H1 (cell line): ENCODE measurements around the gene ZNF74. TPM values are rescaled to one million over a fixed set of nuclear protein-coding genes. Genes with fewer than 3 reads are reported as not detected.

Source experiments
- CTCF ChIA-PET: fragments of 300-600 bp; sonication (Branson Sonifier 250); formaldehyde crosslinking; loops from one replicate; lab custom pipeline; 2021; ENCODE audit not compliant: partially characterized antibody; lab: Charles Lee
- POLR2A ChIA-PET: fragments of 300-600 bp; sonication (Branson Sonifier 250); formaldehyde crosslinking; loops from one replicate; lab custom pipeline; 2021; ENCODE audit warnings: inconsistent platforms; ENCODE audit not compliant: partially characterized antibody; lab: Charles Lee
- DNase-seq, 2 experiments: peaks; one replicate each; pipeline versions ENCODE4 v3.0.0 to v3.0.0-alpha.2; 2010 to 2022; ENCODE audit warnings: low spot score in 2 of 2, low read depth in 1 of 2, mixed read lengths in 1 of 2
- FAIRE-seq: peaks from 2 replicates; lab custom pipeline; 2011; peaks lifted over from hg19 to GRCh38; lab: Jason Lieb, UNC
- H2AFZ ChIP-seq: 2 replicates; pipeline ENCODE4 v1.8.1; 2012; ENCODE audit warnings: low read length, inconsistent platforms
- H2AK5ac ChIP-seq: 2 replicates; pipeline ENCODE4 v1.6.1; 2013; ENCODE audit warnings: low read depth, low read length
- H2BK120ac ChIP-seq: replicated peaks from 2 replicates; pipeline ENCODE3; 2013; ENCODE audit warnings: low read depth, low read length, inconsistent platforms
- H2BK12ac ChIP-seq: 2 replicates; pipeline ENCODE4 v1.6.1; 2013; ENCODE audit warnings: low read depth, low read length
- H2BK15ac ChIP-seq: 2 replicates; pipeline ENCODE4 v1.6.1; 2013; ENCODE audit warnings: low read length
- H2BK20ac ChIP-seq: 2 replicates; pipeline ENCODE4 v1.6.1; 2013; ENCODE audit warnings: low read length
- H2BK5ac ChIP-seq: 2 replicates; pipeline ENCODE4 v1.6.1; 2013; ENCODE audit warnings: low read depth, low read length
- H3K14ac ChIP-seq: 2 replicates; pipeline ENCODE4 v1.6.1; 2013; ENCODE audit warnings: inconsistent platforms; ENCODE audit not compliant: insufficient read length
- H3K18ac ChIP-seq: 2 replicates; pipeline ENCODE4 v1.6.1; 2013; ENCODE audit warnings: low read length; ENCODE audit errors: extremely low read depth
- H3K23ac ChIP-seq: 2 replicates; pipeline ENCODE4 v1.6.1; 2013; ENCODE audit warnings: inconsistent platforms; ENCODE audit not compliant: insufficient read length
- H3K23me2 ChIP-seq: 2 replicates; pipeline ENCODE4 v1.6.1; 2013; ENCODE audit warnings: low read depth, low read length
- H3K27ac ChIP-seq: 2 replicates; pipeline ENCODE4 v1.6.1; 2011; ENCODE audit warnings: low read depth, low read length, inconsistent platforms
- H3K27me3 ChIP-seq, 4 experiments: replicated peaks in 1 of 4; 1 replicate in 1 of 4; 2 replicates in 3 of 4; pipeline versions ENCODE4 v1.6.1 to v1.8.1; 2011 to 2013; ENCODE audit warnings: low read length in 3 of 4, mild to moderate bottlenecking in 3 of 4, inconsistent platforms in 2 of 4, mixed read lengths in 2 of 4, moderate library complexity in 1 of 4; ENCODE audit not compliant: control insufficient read depth in 3 of 4, insufficient read depth in 3 of 4; ENCODE audit errors: extremely low read depth in 1 of 4
- H3K36me3 ChIP-seq, 4 experiments: 2 replicates each; pipeline versions ENCODE4 v1.6.1 to v1.8.1; 2011 to 2013; ENCODE audit warnings: mild to moderate bottlenecking in 4 of 4, low read length in 3 of 4, moderate library complexity in 2 of 4, control low read depth in 1 of 4, inconsistent platforms in 1 of 4; ENCODE audit not compliant: insufficient read depth in 4 of 4, control insufficient read depth in 2 of 4
- H3K4ac ChIP-seq: replicated peaks from 2 replicates; pipeline ENCODE3; 2013; ENCODE audit warnings: low read length, low read depth, mixed read lengths, inconsistent platforms; ENCODE audit not compliant: insufficient read length
- H3K4me1 ChIP-seq, 4 experiments: replicated peaks in 1 of 4; 1 replicate in 1 of 4; 2 replicates in 3 of 4; pipeline versions ENCODE4 v1.6.1 to v1.8.1; 2011 to 2013; ENCODE audit warnings: low read length in 3 of 4, inconsistent platforms in 2 of 4, mixed read lengths in 1 of 4; ENCODE audit not compliant: insufficient read depth in 4 of 4, control insufficient read depth in 3 of 4
- H3K4me2 ChIP-seq, 2 experiments: 2 replicates each; pipeline versions ENCODE4 v1.6.1 to v1.8.1; 2011 to 2013; ENCODE audit warnings: low read depth in 2 of 2, low read length in 2 of 2, control low read depth in 1 of 2, inconsistent platforms in 1 of 2, mild to moderate bottlenecking in 1 of 2; ENCODE audit not compliant: insufficient read depth in 1 of 2
- H3K4me3 ChIP-seq, 4 experiments: fragments of 200-600, 300-600 bp in 1 of 4; sonication (generic), shearing (Covaris generic), sonication (Bioruptor Twin) in 1 of 4; 2 replicates each; pipeline versions ENCODE4 v1.5.1 to v1.8.1; 2011 to 2016; ENCODE audit warnings: low read length in 4 of 4, low read depth in 3 of 4, control low read depth in 2 of 4, inconsistent platforms in 2 of 4, mild to moderate bottlenecking in 2 of 4, mixed read lengths in 1 of 4, moderate library complexity in 1 of 4; ENCODE audit not compliant: insufficient read depth in 2 of 4; ENCODE audit errors: extremely low read depth in 1 of 4
- H3K56ac ChIP-seq: replicated peaks from 2 replicates; pipeline ENCODE3; 2013; ENCODE audit warnings: low read depth, mild to moderate bottlenecking, mixed read lengths, low read length, inconsistent platforms; ENCODE audit not compliant: insufficient read length
- H3K79me1 ChIP-seq: 2 replicates; pipeline ENCODE4 v1.6.1; 2013; ENCODE audit warnings: low read depth, low read length, control low read depth
- H3K79me2 ChIP-seq, 2 experiments: 2 replicates each; pipeline versions ENCODE4 v1.6.1 to v1.8.1; 2012 to 2013; ENCODE audit warnings: low read length in 2 of 2, mild to moderate bottlenecking in 2 of 2, inconsistent platforms in 1 of 2; ENCODE audit not compliant: insufficient read depth in 2 of 2, control insufficient read depth in 1 of 2
- H3K9ac ChIP-seq, 4 experiments: replicated peaks in 1 of 4; 1 replicate in 1 of 4; 2 replicates in 3 of 4; pipeline versions ENCODE4 v1.6.1 to v1.8.1; 2011 to 2013; ENCODE audit warnings: low read depth in 3 of 4, low read length in 3 of 4, control low read depth in 2 of 4, mild to moderate bottlenecking in 2 of 4, moderate library complexity in 2 of 4, inconsistent platforms in 1 of 4; ENCODE audit errors: extremely low read depth in 1 of 4
- H3K9me3 ChIP-seq, 2 experiments: 2 replicates each; pipeline versions ENCODE4 v1.6.1 to v1.8.1; 2012 to 2013; ENCODE audit warnings: mild to moderate bottlenecking in 2 of 2, moderate library complexity in 2 of 2, control low read depth in 1 of 2, inconsistent platforms in 1 of 2, low read depth in 1 of 2, low read length in 1 of 2, mixed read lengths in 1 of 2; ENCODE audit not compliant: insufficient read depth in 2 of 2
- H4K20me1 ChIP-seq, 2 experiments: replicated peaks in 1 of 2; 2 replicates each; pipeline versions ENCODE3 to v1.8.1; 2011 to 2013; ENCODE audit warnings: inconsistent platforms in 2 of 2, low read length in 2 of 2, mild to moderate bottlenecking in 1 of 2; ENCODE audit not compliant: insufficient read depth in 2 of 2, control insufficient read depth in 1 of 2
- H4K5ac ChIP-seq: 2 replicates; pipeline ENCODE4 v1.6.1; 2013; ENCODE audit warnings: low read length, low read depth, mixed read lengths, inconsistent platforms; ENCODE audit not compliant: insufficient read length
- H4K8ac ChIP-seq: 2 replicates; pipeline ENCODE4 v1.8.0; 2013; ENCODE audit warnings: mild to moderate bottlenecking, moderate library complexity, low read length, inconsistent platforms; ENCODE audit not compliant: insufficient read depth; ENCODE audit errors: extremely low read depth
- H4K91ac ChIP-seq: replicated peaks from 2 replicates; pipeline ENCODE3; 2013; ENCODE audit warnings: low read length, mixed read lengths, inconsistent platforms; ENCODE audit not compliant: insufficient read length
- CHD2 ChIP-seq: IDR thresholded peaks from 2 replicates; pipeline ENCODE4 v1.6.1; 2012; ENCODE audit warnings: low read length, improper control_type of control experiment
- GABPA ChIP-seq: IDR thresholded peaks from 2 replicates; pipeline ENCODE4 v1.6.1; 2011; ENCODE audit warnings: mild to moderate bottlenecking, low read length, moderate library complexity, borderline replicate concordance; ENCODE audit not compliant: insufficient read depth
- HDAC6 ChIP-seq: IDR thresholded peaks from one replicate; pipeline ENCODE4 v1.7.1; 2012; ENCODE audit warnings: low read depth, mild to moderate bottlenecking, inconsistent platforms, low read length, moderate library complexity
- KDM5A ChIP-seq: fragments of 200-600 bp; IDR thresholded peaks from 2 replicates; pipeline ENCODE4 v1.7.1; 2012; ENCODE audit warnings: mild to moderate bottlenecking, low read length, inconsistent platforms, mixed read lengths
- MAFK ChIP-seq: IDR thresholded peaks from 2 replicates; pipeline ENCODE4 v1.6.1; 2012; ENCODE audit warnings: low read depth, mild to moderate bottlenecking, improper control_type of control experiment, low read length
- NRF1 ChIP-seq: IDR thresholded peaks from 2 replicates; pipeline ENCODE4 v1.6.1; 2011; ENCODE audit warnings: mild to moderate bottlenecking, low read depth, low read length, improper control_type of control experiment
- SIRT6 ChIP-seq: IDR thresholded peaks from one replicate; pipeline ENCODE4 v1.7.1; 2012; ENCODE audit warnings: low read length, inconsistent platforms
- SIX5 ChIP-seq: IDR thresholded peaks from 2 replicates; pipeline ENCODE4 v1.6.1; 2011; ENCODE audit warnings: mild to moderate bottlenecking, low read depth, low read length
- SP4 ChIP-seq: IDR thresholded peaks from 2 replicates; pipeline ENCODE4 v1.6.1; 2012; ENCODE audit warnings: low read length, inconsistent platforms
- SUZ12 ChIP-seq: fragments of 200-600 bp; sonication (generic); IDR thresholded peaks from 2 replicates; pipeline ENCODE4 v1.6.1; 2012; ENCODE audit warnings: mild to moderate bottlenecking, inconsistent platforms, low read length, moderate library complexity, mixed read lengths
- WGBS, 2 experiments: shearing (Covaris generic) in 1 of 2; methylation state at CpG; one replicate each; pipeline versions ENCODE4 v1.1.6 to v1.1.7; 2013 to 2015; ENCODE audit warnings: low lambda C conversion rate in 2 of 2, mixed read lengths in 2 of 2, inconsistent platforms in 1 of 2, low coverage in 1 of 2, missing lambda C conversion rate in 1 of 2; ENCODE audit not compliant: insufficient replicate concordance in 2 of 2, insufficient coverage in 1 of 2, insufficient read length in 1 of 2; ENCODE audit errors: extremely low coverage in 1 of 2, missing lambda C conversion rate in 1 of 2; 5-methylcytosine and 5-hydroxymethylcytosine counted together
- polyA plus RNA-seq, 7 experiments: library from polyadenylated mRNA; depleted of rRNA in 3 of 7; stranded (reverse) in 5 of 7; unstranded in 2 of 7; fragments of >200 nt in 5 of 7; fragments of 200-250 nt in 2 of 7; gene quantifications; 1 replicate in 5 of 7; 2 replicates in 1 of 7; 4 replicates in 1 of 7; pipeline versions ENCODE4 v1.2.1 to v1.2.3, GENCODE V29; 2011 to 2013; ENCODE audit warnings: missing spikeins in 2 of 7, mixed read lengths in 2 of 7
- total RNA-seq: library from RNA; stranded (reverse); fragmentation: NEBNext Ultra II Directional; extraction: Animal tissue kit (Norgen Biotek cat#: 25700); gene quantifications from 2 replicates; pipeline ENCODE4 v1.2.1, GENCODE V29; 2021
- TF ChIP-seq, protein P1 (sequence below): IDR thresholded peaks from 2 replicates; pipeline ENCODE4 v1.6.1; 2012; ENCODE audit warnings: low read length, inconsistent platforms

The ZNF74 gene
- total and polyA plus RNA-seq, 2 of the 8 experiments (the other 6 are each of a cell fraction or from before 2014, with no cell fraction given): 29.7 to 45.7 TPM

DNA sequence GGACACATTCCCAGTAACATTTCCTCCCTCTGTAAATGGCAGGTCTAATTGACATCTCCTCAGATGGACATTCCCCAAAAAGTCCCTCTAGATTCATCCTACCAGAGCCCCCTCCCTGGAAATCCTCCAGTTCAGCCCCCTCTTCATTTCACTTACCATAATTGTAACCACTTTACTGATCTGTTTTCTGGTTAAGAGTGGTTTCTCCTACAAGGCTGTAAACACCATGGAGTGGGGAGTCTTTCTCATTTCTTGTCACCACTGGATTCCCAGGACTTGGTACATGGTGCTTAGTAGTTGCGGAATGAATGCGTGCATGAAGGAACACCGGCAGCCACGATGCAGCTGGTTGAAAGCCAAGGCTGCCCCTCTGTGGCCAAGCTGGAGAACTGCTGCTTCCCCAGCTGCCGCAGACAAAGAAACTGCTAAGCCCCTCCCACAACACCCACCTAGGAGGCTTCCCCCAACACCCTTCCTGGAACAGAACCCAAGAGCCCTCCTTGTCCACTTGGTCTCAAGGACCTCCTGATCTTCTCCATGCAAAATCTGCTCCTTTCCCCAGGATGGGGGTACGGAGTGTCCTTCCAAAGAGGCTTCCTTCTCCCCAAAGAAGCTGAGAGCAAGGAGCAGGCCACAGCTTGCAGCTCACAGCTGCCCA lies 62.2 kb downstream of the ZNF74 start:
- no peak overlapping the region; the same call in 1 of the 2 replicates for H3K27ac ChIP-seq
- H2BK5ac ChIP-seq: no peak overlapping the region
- no peak overlapping the region for H4K8ac ChIP-seq
- POLR2A ChIA-PET: interaction anchor here (1.3 kb wide), 1 partner anchor 37 kb away, joined by 4 read pairs; no protein-coding TSS in a partner anchor
- H2BK12ac ChIP-seq: no peak overlapping the region
- no peak overlapping the region for H2BK20ac ChIP-seq
- FAIRE-seq (peak; percentile 79), DNase-seq (peak; percentile 71 to 86)
- H3K79me1 ChIP-seq: no peaks in the 10 kb centered on the region
- CTCF ChIA-PET: interaction anchor here (0.6 to 5.4 kb wide), 21 partner anchors 7 to 164 kb away, joined by 3 to 47 read pairs (median 4); partner anchors contain the start of gene DGCR6L
- no peak overlapping the region for H3K56ac ChIP-seq
- H3K18ac ChIP-seq: no peak overlapping the region
- H4K5ac ChIP-seq: no peak overlapping the region
- peaks cover 0 to 2% (median under 1%) of the 10 kb centered on the region in 4 experiments; a peak in 2 of 7 replicates for H3K4me1 ChIP-seq
- no peaks in the 10 kb centered on the region for H3K27me3 ChIP-seq
- no peaks in the 10 kb centered on the region for H3K79me2 ChIP-seq
- no peak overlapping the region for H2BK15ac ChIP-seq
- H3K14ac ChIP-seq: no peak overlapping the region
- WGBS, 2 experiments: 4% methylated on average over 6 of the region's 6 CpGs; no CpG with 5 or more reads in 1 of the 2 experiments
- no peak overlapping the region for H3K23ac ChIP-seq
- no peak overlapping the region for H2BK120ac ChIP-seq
- H3K4me2 ChIP-seq: no peak overlapping the region
- H3K9me3 ChIP-seq: no peaks in the 10 kb centered on the region
- H3K4ac ChIP-seq: no peak overlapping the region
- no peak overlapping the region for H3K4me3 ChIP-seq
- peak overlapping the region; percentile 93; the same call in 1 of the 2 replicates for H2AFZ ChIP-seq
- no peak overlapping the region for H4K91ac ChIP-seq
- 0 out of 7 replicates have a peak overlapping the region, but pooled peaks of 1 of the 4 experiments have one; percentile 6 for H3K9ac ChIP-seq
- H4K20me1 ChIP-seq: no peaks in the 10 kb centered on the region
- no peak overlapping the region for H2AK5ac ChIP-seq
- H3K36me3 ChIP-seq: no peaks in the 10 kb centered on the region; a peak in 1 of 8 replicates
- H3K23me2 ChIP-seq: no peaks in the 10 kb centered on the region
- TF ChIP-seq MAFK (no peak), HDAC6 (no peak), SIRT6 (no peak), GABPA (peak; percentile 35; the same call in 1 of the 2 replicates), SIX5 (no peak), SP4 (no peak), NRF1 (no peak), KDM5A (no peak), CHD2 (0 out of 2 replicates have a peak, but pooled peaks have one; percentile 22), SUZ12 (no peak)
- TF ChIP-seq, protein P1, sequence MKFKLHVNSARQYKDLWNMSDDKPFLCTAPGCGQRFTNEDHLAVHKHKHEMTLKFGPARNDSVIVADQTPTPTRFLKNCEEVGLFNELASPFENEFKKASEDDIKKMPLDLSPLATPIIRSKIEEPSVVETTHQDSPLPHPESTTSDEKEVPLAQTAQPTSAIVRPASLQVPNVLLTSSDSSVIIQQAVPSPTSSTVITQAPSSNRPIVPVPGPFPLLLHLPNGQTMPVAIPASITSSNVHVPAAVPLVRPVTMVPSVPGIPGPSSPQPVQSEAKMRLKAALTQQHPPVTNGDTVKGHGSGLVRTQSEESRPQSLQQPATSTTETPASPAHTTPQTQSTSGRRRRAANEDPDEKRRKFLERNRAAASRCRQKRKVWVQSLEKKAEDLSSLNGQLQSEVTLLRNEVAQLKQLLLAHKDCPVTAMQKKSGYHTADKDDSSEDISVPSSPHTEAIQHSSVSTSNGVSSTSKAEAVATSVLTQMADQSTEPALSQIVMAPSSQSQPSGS: no peak
